BJ (cell line): ENCODE measurements around the gene GRAMD2B. TPM values are rescaled to one million over a fixed set of nuclear protein-coding genes. Genes with fewer than 3 reads are reported as not detected.
"Not testable (repeated sequence)": the region's sequence is repeated elsewhere in the genome, so short reads cannot be mapped to it uniquely, and the experiment has no call there.

Experiments
- CTCF ChIA-PET: fragments of 350-600 bp; formaldehyde crosslinking; extraction: SDS; loops from one replicate; lab custom pipeline; 2021; ENCODE audit warnings: antibody characterized with exemption, inconsistent platforms; lab: Yijun Ruan, JAX
- POLR2A ChIA-PET: fragments of 300-600 bp; sonication (Branson Sonifier 250); formaldehyde crosslinking; extraction: SDS; loops from one replicate; lab custom pipeline; 2021; ENCODE audit warnings: antibody characterized with exemption; lab: Charles Lee
- DNase-seq: peaks from one replicate; pipeline ENCODE4 v3.0.0-alpha.2; 2011; ENCODE audit warnings: low read depth
- H3K27me3 ChIP-seq: 2 replicates; pipeline ENCODE4 v1.6.0; 2011; ENCODE audit warnings: low read length; ENCODE audit not compliant: control insufficient read depth, insufficient read depth
- H3K36me3 ChIP-seq: 2 replicates; pipeline ENCODE4 v1.5.1; 2011; ENCODE audit warnings: low read length; ENCODE audit not compliant: control insufficient read depth, insufficient read depth
- H3K4me3 ChIP-seq: 2 replicates; pipeline ENCODE4 v1.5.1; 2011; ENCODE audit warnings: low read depth, mild to moderate bottlenecking, control low read depth, low read length
- polyA plus RNA-seq: library from polyadenylated mRNA; depleted of rRNA; stranded (reverse); fragments of >200 nt; gene quantifications from 2 replicates; pipeline ENCODE4 v1.2.3, GENCODE V29; 2011
- TF ChIP-seq, protein P1 (sequence below): IDR thresholded peaks from 2 replicates; pipeline ENCODE4 v1.5.1; 2011; ENCODE audit warnings: low read depth, mild to moderate bottlenecking, control low read depth, inconsistent platforms, low read length, moderate library complexity; ENCODE audit not compliant: insufficient read depth

Gene GRAMD2B
- polyA plus RNA-seq, 1 experiment = 77.9 TPM

DNA sequence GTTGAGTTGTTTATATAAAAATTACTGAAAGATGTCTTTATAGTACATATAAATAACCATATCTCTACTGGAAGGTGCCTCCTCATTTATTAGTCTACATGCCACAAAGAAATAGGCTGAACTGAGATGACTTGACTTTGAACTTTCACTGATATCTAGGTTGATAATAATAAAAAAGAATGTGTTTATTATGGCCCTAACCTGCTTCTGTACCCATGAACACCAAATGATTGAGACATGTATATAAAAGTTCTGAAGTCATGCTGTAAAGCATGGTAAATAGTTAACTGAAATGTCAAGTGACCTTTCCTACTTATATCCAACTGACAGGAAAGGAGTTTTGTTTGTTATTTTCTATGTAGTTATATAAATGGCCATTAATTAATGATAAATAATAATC is 33.2 kb upstream of the GRAMD2B start:
- no peak for DNase-seq
- ChIA-PET CTCF (no interaction called here), POLR2A (no interaction called here)
- no peaks in the 10 kb centered on the region for H3K36me3 ChIP-seq
- no peak overlapping the region for H3K4me3 ChIP-seq
- no peaks in the 10 kb centered on the region for H3K27me3 ChIP-seq
- TF ChIP-seq, protein P1, sequence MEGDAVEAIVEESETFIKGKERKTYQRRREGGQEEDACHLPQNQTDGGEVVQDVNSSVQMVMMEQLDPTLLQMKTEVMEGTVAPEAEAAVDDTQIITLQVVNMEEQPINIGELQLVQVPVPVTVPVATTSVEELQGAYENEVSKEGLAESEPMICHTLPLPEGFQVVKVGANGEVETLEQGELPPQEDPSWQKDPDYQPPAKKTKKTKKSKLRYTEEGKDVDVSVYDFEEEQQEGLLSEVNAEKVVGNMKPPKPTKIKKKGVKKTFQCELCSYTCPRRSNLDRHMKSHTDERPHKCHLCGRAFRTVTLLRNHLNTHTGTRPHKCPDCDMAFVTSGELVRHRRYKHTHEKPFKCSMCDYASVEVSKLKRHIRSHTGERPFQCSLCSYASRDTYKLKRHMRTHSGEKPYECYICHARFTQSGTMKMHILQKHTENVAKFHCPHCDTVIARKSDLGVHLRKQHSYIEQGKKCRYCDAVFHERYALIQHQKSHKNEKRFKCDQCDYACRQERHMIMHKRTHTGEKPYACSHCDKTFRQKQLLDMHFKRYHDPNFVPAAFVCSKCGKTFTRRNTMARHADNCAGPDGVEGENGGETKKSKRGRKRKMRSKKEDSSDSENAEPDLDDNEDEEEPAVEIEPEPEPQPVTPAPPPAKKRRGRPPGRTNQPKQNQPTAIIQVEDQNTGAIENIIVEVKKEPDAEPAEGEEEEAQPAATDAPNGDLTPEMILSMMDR = no peak

DNA sequence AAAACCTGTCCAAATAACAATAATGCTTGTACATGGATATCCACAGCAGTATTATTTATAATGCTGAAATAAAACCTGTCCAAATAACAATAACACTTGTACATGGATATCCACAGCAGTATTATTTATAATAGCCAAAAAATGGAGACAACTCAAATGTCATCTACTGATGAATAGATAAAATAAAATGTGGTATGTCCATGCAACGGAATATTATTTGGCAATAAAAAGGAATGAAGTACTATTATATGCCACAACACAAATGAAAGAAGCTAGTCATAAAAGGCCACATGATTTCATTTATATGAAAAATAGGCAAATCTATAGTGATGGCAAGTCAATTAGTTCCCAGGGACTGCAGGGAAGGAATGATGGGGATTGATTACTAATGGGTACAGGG is 31.8 kb upstream of the GRAMD2B start:
- POLR2A ChIA-PET = no interaction called here
- H3K27me3 ChIP-seq = no peaks in the 10 kb centered on the region
- no peaks in the 10 kb centered on the region for H3K36me3 ChIP-seq
- no peak overlapping the region for H3K4me3 ChIP-seq
- DNase-seq = no peak
- CTCF ChIA-PET = no interaction called here
- TF ChIP-seq, protein P1 = no peak

DNA sequence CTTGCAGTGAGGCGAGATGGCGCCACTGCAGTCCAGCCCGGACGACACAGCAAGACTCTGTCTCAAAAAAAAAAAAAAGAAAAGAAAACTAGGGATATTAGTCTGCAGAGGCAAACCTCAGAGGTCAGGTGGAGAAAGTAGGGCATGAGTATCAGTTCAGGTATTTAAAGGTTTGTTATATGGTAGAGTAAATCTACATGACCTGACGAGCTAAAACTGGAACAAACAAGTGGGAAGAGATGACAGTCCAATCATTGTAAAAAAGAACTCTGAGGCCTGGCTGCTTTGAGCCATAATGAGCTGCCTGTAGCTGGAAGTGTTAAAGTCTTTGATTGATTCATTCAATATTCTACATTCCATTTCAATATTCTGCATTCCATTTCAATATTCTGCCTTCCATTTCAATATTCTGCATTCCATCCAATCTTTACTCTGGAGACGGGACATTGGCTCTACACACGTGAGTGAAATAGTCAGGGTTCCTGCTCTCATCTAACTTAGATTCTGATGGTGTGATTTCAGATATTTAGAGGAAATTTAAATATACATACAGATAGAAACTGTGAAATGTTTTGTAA is 28.9 kb upstream of the GRAMD2B start:
- Histone ChIP-seq H3K4me3 (no peak overlapping the region), H3K27me3 (no peaks in the 10 kb centered on the region), H3K36me3 (no peaks in the 10 kb centered on the region)
- DNase-seq = no peak
- TF ChIP-seq, protein P1 = no peak
- ChIA-PET POLR2A (interaction anchor here (0.7 kb wide), 1 partner anchor 139 kb away, joined by 4 read pairs; no protein-coding TSS in a partner anchor), CTCF (interaction anchor here (0.6 kb wide), 1 partner anchor 10 kb away, joined by 3 read pairs; no protein-coding TSS in a partner anchor)

- H3K27me3 ChIP-seq = no peaks in the 10 kb centered on the region
- DNase-seq = no peak
- TF ChIP-seq, protein P1 = no peak
- ChIA-PET POLR2A (no interaction called here), CTCF (no interaction called here)
- H3K36me3 ChIP-seq = no peaks in the 10 kb centered on the region
- H3K4me3 ChIP-seq = no peak overlapping the region
These were observed 28.0 kb upstream of the GRAMD2B start for GRCh38 chr5:126395198-126395597.

GRCh38 chr5:126395605-126396004 is 27.6 kb upstream of the GRAMD2B start:
- H3K4me3 ChIP-seq = no peak overlapping the region
- TF ChIP-seq, protein P1 = no peak
- ChIA-PET POLR2A (no interaction called here), CTCF (no interaction called here)
- H3K27me3 ChIP-seq = no peaks in the 10 kb centered on the region
- H3K36me3 ChIP-seq = no peaks in the 10 kb centered on the region
- DNase-seq = no peak

- POLR2A ChIA-PET, H3K4me3 ChIP-seq, DNase-seq, H3K36me3 ChIP-seq, H3K27me3 ChIP-seq, CTCF ChIA-PET: not testable (repeated sequence)
These were observed 26.5 kb upstream of the GRAMD2B start for GRCh38 chr5:126396721-126397120.
